ENCODE measurements around the gene C9orf57.

The C9orf57 gene

GRCh38 chr9:72041369-72041768 is 19.0 kb downstream of the C9orf57 start:
- no peak for TF ChIP-seq CTCF (conservative IDR thresholded peaks at IDR 0.05)
- H3K27ac ChIP-seq = peak overlapping the region; percentile 90

DNA sequence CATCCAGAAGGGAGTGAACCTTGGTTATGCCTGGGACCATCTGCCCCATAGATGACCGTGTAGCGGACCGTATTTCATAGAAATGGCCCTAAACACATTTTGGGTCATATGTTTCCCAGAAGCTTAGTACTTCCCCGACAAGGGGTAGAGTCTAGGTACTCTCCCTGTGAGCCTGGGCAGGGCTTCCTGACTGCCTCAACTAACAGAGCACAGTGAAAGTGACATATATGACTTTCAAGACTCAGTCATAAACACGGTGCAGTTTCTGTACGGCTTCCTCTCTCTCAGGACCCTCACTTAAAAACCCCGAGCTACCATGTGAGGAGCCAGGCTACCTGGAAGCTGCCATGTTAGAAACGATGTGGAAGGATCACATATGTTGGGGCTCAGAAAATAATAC is 20.9 kb downstream of the C9orf57 start:
- TF ChIP-seq CTCF (conservative IDR thresholded peaks at IDR 0.05) = no peak
- peak overlapping the region; percentile 90 for H3K27ac ChIP-seq

- peak overlapping the region; percentile 90 for H3K27ac ChIP-seq
- TF ChIP-seq CTCF (conservative IDR thresholded peaks at IDR 0.05) = peak; percentile 88
These were observed 21.5 kb downstream of the C9orf57 start for GRCh38 chr9:72038890-72039410.

GRCh38 chr9:72038408-72038807 is 22.0 kb downstream of the C9orf57 start:
- no peak overlapping the region for H3K27ac ChIP-seq
- no peak for TF ChIP-seq CTCF (conservative IDR thresholded peaks at IDR 0.05)

DNA sequence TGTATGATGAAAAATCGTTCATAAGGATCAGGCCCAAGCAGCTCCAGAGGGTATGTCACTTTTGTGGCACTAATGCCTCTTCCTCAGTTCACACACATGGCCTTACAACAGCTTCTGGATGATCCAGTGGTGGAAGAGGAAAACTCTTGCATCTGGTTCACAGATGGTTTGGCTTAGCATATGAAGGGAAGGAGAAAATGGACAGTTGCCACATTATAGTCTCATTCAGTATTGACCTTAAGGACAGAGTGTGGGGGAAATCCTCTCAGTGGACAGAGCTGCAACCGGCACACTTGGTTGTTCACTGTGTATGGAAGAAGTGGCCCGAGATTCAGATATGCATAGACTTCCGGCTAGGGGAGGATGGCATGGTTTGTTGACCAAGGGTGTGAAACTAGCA is 22.8 kb downstream of the C9orf57 start:
- TF ChIP-seq CTCF (conservative IDR thresholded peaks at IDR 0.05) = no peak

DNA sequence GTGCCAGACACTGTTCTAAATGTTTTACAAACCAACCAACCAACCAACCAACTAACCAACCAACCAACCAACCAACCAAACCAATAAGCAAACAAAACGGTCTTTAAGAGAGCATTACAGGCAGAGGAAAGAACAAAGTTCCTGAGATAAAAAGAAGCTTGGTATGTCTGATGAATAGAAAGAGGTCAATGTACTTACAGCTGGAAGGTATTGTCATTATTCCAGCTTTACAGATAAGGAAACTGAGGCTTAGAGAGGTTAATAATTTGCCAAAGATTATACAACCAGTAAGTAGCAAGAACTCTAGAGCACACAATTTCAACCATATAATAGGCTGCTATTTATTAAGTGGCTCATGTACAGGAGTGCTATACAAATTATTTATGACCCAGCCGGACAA is 29.6 kb downstream of the C9orf57 start:
- no peak for TF ChIP-seq CTCF (conservative IDR thresholded peaks at IDR 0.05)
- no peak overlapping the region for H3K27ac ChIP-seq

More for the DNA sequence above, 22.8 kb downstream of the C9orf57 start:
- H3K27ac ChIP-seq = no peak overlapping the region

DNA sequence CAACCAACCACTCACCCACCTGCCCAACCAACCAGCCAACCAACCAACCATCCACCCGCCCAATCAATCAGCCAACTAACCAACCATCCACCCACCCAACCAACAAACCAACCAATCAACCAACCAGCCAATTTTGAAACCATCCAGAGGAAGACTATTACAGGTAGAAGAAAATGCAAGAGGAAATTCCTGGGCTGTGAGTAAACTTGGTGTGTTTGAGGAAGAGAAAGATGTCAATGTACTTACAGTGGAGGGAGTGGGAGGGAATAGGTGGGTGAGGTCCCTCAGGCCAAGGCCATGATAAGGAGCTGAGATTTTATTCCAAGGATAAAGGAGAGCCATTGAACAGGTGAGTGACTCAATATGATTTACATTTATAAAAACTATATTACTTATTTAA is 30.4 kb downstream of the C9orf57 start:
- TF ChIP-seq CTCF (conservative IDR thresholded peaks at IDR 0.05) = no peak
- no peak overlapping the region for H3K27ac ChIP-seq

Data from VCaP (cell line).